ENCODE measurements around the gene TMEM87B.

TMEM87B gene, protein sequence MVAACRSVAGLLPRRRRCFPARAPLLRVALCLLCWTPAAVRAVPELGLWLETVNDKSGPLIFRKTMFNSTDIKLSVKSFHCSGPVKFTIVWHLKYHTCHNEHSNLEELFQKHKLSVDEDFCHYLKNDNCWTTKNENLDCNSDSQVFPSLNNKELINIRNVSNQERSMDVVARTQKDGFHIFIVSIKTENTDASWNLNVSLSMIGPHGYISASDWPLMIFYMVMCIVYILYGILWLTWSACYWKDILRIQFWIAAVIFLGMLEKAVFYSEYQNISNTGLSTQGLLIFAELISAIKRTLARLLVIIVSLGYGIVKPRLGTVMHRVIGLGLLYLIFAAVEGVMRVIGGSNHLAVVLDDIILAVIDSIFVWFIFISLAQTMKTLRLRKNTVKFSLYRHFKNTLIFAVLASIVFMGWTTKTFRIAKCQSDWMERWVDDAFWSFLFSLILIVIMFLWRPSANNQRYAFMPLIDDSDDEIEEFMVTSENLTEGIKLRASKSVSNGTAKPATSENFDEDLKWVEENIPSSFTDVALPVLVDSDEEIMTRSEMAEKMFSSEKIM

DNA sequence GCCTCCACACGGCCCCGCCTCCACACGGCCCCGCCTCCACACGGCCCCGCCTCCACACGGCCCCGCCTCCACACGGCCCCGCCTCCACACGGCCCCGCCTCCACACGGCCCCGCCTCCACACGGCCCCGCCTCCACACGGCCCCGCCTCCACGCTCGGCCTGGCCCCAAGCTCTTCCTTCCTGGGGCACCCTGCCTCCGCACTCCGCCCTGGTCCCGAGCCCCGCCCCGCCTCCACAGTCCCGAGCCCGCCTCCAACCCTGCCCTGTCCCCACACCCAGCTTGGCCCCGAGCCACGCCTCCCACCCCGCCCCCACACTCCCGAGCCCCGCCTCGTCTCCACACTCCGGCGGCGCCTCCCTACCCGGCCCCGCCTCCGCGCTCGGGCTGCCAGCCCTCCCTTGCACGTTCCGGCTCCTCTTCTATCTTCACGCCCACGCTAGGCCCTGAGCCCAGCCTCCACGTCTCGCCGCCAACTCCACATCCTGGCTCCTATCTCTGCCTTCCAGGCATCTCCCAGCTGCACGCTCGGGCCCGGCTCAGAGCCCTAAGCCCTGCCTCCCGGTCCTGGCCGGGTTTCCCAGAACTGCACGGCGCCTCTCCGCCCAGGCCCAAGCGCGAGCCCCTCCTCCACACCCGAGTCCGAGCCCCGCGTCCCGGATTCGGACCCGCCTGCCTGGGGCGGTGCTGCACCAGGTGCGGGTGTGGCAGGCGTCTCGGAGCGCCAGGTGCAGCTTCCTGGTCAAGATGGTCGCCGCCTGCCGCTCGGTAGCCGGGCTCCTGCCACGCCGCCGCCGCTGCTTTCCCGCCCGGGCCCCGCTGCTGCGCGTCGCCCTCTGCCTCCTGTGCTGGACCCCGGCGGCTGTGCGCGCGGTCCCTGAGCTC lies at the start of gene TMEM87B:
TSS of gene TMEM87B (plus strand) at position 423 of the 883 bp plus-strand sequence. CDS start at position 746, 323 bp downstream.
- peak; percentile 96 for DNase-seq

DNA sequence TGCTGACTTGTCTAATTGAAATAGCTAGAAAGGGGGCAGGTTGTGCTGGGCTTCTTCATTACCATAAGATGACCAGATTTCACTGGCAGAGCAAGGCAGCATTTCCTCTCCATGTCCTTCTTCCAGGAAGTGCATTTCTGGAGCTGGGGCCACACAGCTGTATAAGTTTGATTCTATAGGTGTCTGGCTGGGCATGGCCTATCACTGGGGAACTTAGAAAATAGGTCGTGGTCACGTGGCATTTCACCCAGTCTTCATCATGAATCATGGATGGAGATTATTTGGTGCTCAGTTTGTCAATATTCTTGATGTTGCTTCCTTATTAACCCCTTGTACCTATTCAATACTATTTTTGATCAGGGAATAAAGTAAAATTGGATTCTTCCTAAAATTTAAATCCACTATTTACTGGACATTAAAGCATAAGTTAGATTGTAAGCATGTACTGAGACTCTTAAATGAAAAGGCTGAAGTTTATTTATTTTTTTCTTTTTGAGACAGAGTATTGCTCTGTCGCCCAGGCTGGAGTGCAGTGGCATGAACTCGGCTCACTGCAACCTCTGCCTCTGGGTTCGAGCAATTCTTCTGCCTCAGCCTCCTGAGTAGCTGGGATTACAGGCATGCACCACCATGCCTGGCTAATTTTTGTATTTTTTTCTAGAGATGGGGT lies 49.5 kb upstream of the TMEM87B start:
- DNase-seq: no peak

DNA sequence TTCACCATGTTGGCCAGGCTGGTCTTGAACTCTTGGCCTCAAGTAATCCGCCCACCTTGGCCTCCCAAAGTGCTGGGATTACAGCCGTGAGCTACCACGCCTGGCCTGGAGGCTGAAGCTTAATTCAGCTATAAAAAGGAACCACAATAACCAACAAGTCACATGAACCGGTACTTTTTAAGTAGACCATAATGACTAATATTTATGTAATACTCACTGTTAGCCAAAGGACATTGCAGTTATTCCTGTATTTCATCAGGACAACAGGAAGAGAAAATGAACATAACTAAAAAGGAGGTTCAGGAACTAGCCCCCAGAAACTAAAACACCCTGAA lies 49.0 kb upstream of the TMEM87B start:
- no peak for DNase-seq

DNA sequence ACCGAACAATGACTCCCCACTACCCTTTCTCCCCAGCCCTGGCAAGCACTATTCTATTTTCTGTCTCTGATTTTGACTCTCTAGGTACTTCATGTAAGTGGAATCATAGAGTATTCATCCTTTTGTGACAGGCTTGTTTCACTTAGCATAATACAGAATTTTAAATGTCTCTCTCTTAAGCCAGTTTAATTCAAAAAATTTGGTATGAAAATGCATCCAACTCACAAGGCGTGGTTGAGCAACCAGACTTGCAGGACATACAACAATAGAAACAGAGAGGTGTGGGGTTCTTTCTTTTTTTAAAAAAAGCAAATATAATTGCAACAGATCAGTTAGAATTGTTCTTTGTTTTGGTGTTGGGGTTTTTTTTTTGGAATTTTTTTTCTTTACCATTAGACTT lies 47.6 kb upstream of the TMEM87B start:
- no peak for DNase-seq

DNA sequence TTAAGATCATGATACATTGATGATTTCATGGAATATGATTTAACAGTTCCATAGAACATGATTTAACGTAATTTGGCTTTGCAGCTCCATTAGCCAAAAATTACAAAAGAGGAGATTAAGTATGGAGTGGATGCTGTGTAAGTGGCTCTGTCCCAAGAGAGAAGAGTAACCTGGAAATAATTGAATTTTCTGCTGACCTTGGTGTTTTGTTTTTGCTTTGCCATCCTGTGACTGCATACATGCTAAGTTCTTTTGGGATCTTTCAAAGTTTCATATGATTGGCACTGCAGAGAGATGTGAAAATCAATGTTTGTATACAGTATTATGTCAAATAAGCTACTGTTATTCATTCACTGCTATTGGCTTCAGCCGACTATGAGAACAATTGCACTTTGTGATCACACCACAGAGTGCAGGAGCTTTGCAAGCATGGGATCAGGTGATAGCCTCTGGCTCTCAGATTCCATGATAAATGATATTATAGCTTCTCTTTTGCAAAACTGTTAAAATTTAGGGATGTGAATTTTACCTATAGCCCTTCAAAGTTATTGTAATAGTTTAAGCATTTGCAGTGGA lies 46.1 kb upstream of the TMEM87B start:
- no peak for DNase-seq

DNA sequence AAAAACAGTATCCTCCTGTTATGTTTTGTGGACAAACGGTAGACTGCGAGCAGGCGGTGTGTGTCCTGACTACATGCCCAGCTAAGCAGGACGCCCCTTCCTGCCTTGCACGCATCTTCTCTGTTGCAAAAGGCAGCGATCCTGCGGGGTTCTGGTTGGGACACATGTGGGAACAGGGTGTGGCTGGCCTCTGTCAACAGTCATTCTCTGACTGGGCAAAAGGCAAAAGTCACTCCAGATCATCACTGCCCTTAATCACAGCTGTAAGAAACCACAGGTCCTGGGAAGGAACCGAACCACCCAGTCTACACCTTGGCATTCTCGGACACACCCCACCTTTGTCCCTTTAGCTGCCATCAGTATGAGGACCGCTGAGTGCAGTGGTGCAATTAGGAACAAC lies 44.3 kb upstream of the TMEM87B start:
- DNase-seq: no peak

DNA sequence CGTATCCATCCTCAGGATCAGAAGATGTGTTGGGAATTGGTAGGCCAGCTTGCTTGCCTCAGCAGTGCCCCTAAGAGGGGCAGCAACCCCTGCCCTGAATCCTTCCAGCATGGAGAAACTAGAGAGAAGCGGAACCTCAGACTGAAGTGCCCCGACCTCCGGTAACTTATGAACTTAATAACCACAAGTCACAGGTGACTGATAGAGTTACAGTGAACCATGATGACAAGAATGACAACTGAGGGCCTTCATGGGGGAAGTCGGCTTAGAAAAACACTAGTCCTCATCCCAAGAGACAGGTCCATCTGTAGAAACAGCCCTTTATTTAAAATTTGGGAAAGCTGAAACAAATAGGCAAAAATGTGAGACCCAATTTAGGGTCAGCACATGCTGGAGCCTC lies 42.5 kb upstream of the TMEM87B start:
- no peak for DNase-seq

DNA sequence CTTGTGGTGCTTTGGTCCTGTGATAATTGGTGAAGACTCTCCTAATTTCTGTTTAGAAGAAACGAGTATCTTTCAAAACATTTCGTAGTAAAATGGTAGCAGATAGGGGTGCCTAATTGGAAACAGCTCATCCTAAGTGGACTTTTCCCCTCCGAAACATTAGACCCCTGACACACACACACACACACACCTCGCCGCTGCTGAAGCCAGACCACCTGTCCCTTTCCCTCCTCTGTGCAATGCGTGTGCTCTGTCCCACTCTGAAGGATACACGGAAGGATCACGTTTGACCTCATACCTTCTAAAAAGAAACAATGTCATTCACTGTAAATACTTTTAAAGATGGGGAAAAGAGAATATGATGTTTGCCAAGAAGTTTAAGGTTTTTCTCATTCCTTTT lies 36.2 kb upstream of the TMEM87B start:
- no peak for DNase-seq

DNA sequence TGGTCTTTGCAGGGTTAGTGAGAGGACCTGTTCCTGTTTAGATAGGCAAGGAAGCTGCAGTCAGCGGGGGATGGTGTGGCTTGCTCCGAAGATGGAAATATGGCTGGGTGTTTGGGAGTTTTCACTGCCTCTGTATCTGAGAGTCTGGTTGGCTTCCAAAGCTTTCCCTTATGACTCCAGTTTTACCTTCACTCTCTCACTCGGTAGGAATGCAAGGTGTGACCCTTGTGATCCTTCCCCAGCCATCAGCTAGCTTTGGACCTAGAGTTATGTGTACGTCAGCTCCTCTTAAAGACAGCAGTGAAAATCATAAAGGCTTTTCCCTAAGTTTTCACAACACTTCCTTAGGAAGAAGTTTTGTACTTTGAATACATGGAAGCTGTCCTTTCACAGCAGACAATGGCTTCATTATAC lies 35.5 kb upstream of the TMEM87B start:
- no peak for DNase-seq

DNA sequence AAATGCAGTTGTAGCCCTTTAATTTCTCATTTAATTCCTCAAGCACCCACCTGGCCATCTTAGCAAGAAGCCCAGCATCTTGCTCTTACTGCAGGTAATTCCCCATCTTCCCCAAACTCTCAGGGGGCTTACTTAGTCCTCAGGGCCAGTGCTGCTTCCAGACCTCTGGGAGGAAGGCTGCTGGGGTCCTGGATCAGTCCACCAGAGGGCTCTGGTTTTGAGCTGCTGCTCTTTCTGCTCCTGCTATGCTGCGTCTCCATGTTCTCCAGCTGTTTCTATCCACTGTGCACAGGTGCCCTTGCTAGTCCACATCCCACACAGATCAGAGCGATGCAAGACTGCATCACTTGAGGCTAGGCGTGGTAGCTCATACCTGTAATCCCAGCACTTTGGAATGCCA lies 34.5 kb upstream of the TMEM87B start:
- no peak for DNase-seq

DNA sequence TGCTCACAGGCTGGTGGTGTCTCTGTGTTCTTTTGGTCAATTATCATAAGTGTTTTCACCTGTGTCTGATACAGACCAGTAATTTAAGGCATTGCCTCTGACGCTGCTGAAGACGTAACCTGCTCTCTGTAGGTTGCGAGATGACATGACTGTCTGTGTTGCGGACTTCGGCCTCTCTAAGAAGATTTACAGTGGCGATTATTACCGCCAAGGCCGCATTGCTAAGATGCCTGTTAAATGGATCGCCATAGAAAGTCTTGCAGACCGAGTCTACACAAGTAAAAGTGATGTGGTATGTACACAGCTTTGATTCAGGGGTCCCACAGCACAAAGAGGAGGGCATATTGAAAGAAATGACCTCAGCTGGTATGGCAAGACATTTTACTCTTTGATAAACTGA lies 33.8 kb upstream of the TMEM87B start:
- DNase-seq: no peak

DNA sequence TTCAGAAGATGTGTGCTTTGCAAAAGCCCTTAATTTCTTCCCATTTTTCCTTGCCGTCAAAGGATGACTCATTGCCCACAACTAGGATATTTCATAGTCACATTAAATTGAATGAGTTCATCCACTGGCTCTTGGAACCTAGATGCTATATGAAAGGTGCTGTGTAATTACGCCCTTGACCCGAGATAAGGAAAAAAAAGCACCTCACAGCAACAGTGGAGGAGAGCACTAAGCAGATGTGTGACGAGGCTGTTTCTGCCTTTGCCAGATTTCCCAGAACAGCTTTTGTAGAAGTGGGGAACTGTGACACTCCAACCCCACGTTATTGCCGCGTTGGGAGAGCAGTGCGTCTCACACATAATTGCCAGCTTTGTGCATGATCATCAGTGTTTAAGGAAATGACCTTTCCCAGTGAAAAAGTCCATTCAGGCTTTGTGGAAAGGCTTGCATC lies 33.3 kb upstream of the TMEM87B start:
- no peak for DNase-seq

DNA sequence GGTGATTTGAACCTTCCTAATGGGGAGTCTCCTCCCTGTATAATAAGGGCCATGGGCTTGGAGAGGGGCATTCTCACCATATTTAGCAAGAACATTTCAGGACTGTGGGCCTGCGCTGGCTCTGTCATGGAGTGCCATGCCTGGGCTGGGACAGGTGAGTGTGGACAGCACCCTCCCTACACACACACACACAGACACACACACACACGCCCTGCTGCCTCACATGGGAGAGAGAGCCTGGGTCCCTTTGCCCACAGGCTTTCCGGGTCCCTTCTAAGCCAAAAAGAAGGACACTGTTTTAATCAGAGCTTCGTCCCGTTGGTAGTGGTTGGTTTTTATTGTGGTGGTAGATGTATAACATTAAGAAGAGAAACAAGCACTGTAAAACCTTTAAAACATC lies 31.4 kb upstream of the TMEM87B start:
- DNase-seq: no peak

DNA sequence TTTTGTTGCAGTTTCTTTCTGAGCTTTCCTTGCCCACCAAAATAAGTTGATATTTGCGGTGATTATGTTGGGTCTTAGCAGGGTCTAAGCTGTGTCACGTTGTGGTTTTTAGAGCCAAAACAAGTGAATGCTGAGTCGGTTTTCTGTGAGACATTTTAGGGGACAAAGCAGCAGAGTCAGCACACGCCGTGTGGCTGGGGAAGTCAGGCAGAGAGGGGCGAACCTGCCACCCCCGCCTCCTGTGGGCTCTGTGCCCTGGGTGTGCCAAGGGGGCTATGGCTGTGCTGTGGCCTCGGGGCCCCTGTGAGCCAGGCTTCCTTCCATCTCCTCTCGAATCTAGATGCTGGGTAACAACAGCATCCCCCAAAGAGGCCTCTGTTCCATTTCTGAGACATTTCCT lies 30.8 kb upstream of the TMEM87B start:
- no peak for DNase-seq

DNA sequence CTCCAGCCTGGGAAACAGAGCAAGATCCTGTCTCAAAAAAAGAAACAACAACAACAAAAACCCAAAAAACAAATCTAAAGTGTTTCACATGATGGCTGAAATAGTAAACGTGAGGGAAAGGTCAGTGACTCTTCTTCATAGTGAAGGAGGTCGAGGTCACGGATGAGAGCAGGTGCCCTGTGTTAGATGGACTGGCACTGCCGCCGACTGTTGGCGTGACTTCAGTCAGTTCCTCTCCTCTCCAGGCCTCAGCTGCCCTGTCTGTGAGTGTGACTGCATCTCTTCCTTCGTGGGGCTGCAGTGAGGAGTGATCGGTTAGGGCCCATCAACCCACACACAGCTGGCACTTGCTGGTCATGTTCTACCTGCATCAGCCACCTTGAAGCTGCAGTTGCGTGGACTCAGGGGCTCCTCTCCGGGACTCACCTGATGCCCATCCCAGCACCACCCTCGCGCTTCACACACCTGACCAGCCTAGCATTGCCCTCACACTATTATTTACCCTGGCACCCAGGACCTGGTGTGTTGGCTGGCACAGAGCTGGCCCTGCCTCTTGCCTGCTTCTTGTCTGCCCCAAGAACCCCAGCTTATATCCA lies 30.1 kb upstream of the TMEM87B start:
- DNase-seq: no peak

DNA sequence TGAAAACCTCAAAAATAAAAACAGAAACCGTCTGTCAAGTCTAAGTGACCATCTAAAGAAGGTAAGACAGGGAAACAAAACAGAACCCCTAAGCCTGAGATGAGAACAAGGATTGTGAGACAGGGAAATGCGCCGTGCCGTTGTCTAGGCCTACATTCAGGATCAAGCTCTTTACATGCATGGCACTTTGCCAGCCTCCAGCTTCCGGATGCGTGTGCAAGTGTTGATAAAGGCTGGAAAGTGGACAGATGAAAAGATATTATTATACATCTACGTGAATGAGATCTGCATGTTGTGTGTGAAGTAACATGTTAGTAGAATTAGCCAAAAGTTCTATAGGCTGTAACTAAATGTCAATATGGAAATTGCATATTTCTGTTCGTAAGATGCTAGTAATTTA lies 28.6 kb upstream of the TMEM87B start:
- no peak for DNase-seq

DNA sequence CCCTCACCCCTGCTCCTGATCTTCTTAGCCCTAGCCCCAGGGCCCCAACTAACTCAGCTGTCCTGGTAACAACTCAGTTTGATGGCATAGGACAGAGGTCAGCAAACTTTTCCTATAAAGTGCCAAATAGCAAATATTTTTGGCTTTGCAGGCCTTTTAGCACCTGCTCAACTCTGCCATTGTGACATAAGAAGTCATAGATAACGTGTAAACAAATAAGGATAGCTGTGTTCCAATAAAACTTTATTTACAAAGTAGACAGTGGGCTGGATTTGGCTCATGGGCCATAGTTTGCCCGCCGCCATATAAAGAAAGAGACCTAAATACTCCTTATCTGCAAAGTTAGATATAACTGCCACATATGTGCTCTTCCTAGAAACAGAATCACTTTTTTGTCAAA lies 27.3 kb upstream of the TMEM87B start:
- DNase-seq: no peak

DNA sequence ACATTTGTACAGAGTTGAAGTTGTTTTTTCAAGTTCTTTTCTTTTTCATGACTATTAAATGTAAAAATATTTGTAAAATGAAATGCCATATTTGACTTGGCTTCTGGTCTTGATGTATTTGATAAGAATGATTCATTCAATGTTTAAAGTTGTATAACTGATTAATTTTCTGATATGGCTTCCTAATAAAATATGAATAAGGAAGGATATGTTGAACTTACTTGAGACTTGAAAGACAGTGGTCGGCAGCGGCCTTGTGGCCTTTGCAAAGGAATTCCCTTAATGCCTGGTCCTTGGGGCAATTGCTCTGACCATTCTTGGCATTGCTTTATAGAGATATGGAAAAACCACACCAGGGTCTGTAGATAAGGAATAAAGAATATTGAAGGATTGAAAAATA lies 25.9 kb upstream of the TMEM87B start:
- no peak for DNase-seq

DNA sequence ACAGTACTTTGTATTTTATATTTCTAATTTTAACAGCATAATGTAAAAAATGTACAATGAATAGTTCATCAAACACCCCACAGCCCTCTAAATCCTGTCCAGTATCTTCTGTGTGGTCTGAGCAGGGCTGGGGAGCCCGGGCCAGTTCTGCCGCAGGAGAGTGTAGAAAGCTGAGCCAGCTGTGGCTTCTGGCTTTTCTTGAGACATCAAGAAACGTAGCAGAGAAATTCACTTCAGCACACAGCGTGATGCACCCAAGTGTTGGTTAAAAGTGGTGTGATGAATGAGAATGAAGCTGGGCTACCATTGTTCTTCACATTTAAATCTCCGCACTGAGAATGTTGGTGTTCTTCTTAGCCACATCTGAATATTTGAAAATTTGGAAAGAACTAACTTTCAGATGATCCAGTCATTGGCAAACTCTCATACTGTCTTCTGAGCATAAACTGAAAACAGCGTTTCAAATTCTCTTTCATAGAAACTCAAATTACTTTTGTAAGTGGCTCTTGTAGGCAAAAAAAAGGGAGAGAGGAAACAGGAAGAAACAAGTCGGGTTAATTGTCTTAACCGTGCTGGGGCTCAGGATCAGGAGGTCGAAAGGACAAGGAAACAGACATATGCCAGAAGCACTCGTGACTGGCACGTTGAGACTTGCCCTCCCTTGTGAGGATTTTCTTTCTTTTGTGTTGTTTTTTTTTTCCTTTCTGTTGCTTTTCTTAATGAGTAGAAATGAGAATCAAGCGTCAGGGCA lies 23.4 kb upstream of the TMEM87B start:
- DNase-seq: peak; percentile 38

DNA sequence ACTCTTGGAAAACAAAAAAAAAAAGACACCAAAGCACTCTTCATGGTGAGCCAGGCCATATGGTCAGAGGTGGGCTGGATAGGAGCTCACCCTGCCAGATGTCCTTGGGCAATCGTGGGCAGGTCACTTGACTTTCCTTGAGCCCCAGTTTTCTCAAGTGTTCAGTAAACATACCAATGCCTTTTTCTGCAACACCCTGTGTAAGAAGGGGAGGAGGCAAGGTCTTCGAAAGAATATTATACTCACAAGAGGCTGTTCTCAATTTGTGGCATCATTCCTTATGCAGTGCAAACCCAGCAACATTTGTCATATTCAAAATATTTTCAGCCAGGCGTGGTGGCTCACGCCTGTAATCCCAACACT lies 22.9 kb upstream of the TMEM87B start:
- no peak for DNase-seq

DNA sequence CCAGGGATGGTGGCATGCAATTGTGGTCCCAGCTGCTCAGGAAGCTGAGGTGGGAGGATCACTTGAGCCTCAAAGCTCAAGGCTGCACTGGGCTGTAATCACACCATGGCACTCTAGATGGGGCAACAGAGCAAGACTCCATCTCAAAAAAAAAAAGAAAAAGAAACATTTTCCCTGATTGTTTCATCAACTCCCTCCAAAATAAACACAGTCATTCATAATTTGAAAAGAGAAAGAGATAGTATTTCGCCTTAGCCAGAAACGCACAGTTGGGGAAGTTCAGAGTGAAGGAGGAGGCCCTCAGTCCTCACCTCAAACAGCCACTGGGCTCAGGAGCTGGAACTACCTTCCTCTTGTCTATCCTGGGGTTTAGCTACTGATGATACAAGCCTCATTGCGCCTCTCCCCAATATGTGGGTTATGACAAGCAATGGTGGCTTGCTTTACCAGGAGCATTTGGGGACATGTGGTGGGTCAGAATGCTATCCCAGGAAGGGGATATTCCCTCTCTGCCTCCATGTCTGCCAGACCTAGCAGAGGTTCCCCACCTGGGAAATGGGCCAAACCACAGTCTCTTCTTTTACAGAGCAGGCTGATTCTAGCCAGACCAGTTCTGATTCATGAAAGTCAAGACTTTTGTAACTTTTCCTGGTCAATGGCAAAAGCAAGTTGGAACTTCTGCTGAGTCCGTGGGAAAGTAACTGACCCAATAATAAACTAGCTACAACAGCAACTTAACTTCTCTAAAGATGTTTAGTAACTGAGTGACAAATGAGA lies 22.2 kb upstream of the TMEM87B start:
- no peak for DNase-seq

All from NCI-H446 treated with DMSO at 0.1 percent for 48 hours (cell line).